NK-92 (cell line): ENCODE measurements around the gene HPCAL4.

Source experiments
- DNase-seq: peaks from one replicate; lab custom pipeline; 2025; ENCODE audit not compliant: unreplicated experiment; lab: John Stamatoyannopoulos, UW

The HPCAL4 gene

DNA sequence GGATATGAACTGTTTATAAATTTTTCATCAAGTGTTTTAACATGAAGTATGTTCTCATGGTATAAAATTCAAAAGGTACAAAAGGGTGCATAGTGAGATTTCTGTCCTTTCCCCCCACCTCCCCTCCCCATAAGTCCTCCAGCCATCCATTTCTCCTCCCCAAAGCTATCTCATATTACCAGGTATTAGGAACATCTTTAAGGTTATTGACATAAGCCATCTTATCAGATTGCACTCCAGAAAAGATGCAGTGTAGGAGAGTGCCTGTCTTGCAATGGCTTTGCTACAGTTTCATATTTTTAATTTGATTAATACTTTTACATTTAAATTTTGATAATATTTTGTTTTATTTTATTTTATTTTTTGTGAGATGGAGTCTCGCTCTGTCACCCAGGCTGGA, 13.5 kb upstream of the HPCAL4 start:
- DNase-seq, result no peak

DNA sequence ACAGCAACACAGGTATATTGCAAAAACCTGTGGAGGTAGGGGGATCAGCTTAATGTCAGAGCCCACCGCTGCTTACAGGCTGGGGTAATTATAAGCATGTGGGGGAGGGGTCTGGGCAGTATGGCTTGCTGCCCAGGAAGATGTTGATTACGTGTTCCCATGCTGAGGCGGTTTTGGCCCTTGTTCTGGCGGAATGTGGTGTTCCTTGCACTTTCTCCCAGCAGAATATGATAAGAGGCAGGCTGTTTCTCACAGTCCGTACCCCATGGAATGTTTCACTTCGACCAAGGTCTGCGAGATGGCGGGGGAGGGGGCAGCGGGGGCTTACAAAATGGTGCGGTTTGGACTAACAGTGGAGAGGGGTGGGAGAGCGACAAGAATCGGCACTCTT, 9.8 kb upstream of the HPCAL4 start:
- no peak for DNase-seq

DNA sequence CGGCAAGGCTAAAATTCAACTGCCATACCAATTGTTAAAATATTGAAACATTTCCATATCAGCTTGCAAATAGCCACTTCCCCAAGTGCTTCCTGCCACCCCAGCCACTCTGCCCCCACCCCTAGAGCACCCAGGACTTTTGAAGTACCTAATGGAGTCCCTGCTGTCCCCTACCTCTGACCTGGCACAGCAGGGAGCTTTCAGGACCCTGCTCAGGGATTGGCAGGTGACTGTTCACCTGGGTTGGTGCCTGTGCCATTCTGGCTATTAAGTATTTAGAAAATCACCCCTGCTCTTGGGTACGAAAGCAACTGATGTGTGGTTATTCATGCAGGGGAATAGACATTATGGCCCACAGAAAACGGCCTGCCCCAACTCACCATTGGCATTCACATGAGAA, 9.1 kb upstream of the HPCAL4 start:
- no peak for DNase-seq

DNA sequence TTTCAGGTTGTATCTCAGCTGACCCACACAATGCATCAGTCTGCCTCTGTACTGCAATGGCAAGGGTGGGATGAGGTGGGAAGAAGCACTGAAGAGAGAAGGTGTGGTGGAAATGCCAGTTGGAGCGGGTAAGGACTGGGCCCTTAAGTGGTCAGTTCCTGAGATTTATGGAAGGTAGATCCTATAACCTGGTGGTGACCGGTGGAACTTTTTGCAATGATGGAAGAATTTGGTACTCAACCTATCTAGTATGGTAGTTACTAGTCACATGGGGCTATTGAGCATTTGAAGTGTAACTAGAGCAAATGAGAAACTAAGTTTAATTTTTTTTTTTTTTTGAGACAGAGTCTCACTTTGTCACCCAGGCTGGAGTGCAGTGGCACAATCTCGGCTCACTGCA, 8.2 kb upstream of the HPCAL4 start:
- no peak for DNase-seq

DNA sequence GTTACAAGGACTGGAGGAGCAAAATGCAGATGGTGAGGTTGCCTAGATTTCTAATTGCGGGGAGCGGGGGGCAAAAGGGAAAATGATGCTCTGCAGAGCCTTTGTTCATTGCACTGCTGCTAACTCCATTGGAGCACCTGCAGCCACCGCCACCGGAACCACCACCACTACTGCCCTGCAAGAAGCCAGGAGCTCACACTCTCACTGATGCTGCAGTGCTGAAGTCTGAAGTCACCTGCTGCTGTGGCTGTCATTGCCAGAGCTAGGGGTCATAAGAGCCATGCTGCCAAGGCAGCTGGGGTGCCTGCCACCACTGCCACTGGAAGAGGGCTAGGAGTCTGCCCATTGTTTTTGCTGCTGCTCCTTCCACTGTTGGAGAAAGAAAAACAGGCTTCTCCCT, 7.3 kb upstream of the HPCAL4 start:
- no peak for DNase-seq

DNA sequence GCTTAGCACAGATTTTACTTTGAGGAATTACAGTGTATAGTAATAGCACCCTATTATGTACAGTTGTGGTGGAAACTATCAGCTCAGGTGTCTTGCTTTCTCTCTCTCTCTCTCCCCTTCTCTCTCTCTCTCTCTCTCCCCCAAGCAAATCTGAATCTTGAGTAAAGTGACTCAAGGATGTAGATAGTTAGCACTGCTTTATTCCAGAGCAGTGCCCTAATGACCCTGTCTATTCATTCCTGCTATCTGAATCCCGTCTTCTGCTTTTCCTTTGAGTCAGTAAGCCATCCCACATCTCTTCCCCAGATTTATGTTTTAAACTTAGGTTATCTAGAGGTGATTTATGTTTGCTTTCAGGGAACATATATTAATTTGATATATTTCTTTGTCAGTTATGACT, 5.2 kb upstream of the HPCAL4 start:
- no peak for DNase-seq

DNA sequence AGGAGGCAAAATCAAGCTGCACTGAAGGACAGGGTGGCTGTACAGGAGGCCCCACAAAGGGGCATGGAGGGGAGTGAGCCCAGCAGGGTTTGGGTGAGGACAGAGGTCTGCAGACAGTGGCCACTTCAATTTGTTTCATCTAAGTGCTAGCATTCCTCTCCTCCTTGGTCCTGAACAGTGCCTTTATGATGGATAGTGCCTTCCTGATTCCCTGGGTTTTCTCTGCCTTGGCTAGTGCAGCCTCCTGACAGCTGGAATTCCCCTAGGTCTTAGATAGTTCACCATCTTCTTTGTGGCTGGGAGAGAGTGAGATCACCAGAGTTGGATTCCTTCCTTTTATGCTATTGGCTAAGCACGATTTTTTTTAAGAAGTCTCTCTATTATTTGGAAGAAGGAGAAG, 3.8 kb upstream of the HPCAL4 start:
- no peak for DNase-seq

DNA sequence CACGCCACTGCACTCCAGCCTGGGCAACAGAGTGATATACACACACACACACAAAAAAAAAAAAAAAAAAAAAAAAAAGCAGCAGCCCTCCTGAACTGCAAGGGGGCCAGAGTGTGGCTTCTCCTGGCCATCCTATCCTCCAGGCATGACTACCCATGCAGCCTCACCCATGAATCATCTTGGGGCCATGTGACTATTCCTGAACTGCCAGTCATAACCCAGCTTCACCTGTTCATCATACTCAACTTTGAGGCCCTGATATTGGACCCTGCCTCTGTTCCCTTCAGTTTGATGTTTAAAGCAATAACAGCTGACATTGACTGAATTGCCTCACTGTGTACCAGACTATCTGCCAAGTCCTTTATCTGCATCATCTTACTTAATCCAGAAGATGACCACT, 2.8 kb upstream of the HPCAL4 start:
- no peak for DNase-seq

DNA sequence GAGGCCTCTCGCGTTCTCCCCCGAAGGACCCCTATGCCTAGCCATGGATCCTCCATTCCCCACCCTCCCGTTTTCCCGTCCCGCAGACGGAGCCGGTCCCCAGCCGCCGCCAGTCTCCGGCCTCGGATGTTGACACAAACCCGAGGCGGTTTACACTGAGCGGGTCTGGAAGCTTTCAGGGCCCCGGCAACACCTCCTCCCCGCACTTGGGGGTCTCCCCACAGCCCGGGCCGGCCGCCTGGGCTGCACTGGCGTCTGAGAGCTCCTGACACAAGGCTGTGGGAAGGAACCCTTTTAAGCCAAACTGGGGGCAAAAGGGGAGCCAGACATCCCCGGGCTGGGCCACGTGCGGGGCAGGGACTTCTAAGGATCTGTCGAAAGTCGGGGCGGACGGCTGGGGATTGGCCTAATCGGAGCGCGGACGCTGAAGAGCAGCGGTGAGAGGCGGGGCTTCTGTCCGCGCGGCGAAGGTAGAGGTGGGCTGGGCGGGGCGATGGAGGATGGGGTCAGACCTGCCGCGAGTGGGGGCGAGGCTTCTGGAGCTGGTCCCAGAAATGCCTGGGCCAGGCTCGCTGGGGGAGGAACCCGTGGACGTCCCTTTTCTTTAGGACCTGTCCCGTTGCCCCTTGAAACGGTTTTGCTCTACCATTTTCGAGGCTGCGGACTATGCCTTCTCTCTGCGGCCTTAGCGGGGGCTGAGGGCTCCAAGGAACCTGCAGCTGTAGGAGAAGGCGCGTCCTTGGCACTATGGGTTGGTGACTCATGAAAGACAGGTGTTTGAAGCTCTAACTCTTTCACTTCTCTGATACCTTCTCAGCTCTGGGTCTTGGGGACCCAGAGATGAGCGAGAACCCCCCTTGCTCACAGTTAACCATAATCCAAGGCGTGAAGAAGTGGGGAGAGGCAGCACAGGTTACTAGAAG, 1.2 kb upstream of the HPCAL4 start:
- no peak for DNase-seq

DNA sequence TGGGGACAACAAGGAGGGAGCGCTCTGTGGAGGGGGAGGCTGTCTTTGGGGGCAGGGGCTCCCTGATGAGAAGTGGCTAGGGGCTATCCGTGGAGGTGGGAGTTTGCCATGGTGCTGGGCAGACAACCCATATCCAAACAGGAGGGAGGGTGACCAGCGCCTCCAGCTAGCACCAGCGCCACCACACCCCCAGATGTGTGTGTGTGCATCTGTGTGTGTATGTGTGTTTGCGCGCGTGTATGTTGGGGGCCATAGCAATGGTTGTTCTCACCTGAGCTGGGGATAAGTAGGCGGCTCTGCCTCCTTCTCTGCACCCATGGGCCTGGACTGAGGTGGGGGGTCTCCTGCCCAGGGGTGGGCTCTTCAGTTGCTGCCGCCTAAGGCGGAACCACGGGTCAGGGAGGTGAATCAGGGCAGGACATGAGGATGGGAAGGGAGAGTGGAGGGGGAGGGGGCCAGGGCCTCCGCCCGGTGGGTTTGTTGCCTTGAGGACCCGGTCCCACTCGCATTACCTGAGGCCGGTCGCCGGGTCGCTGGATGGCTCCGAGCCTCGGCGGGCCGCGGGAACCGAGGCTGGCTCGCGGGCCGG, 345 bp downstream of the HPCAL4 start:
- no peak for DNase-seq

DNA sequence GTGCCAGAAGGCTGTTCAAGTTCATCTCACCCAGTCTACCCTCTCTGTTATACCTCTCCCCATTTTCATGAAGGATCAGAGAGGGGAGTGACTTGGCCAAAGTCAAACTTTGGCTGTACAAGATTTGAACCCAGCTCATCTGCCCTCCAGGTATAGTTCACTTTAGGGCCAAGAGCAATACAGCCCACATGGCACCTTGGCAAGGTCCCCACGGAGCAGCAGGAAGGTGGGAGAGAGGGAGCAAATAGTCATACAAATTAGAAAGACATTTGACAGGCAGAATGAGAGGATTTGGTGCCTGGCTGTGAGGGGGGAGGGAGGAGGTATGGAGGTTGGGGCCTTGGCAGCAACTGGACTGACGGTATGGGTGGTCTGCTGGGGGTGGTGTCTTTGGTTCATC, 1.0 kb downstream of the HPCAL4 start:
- no peak for DNase-seq

DNA sequence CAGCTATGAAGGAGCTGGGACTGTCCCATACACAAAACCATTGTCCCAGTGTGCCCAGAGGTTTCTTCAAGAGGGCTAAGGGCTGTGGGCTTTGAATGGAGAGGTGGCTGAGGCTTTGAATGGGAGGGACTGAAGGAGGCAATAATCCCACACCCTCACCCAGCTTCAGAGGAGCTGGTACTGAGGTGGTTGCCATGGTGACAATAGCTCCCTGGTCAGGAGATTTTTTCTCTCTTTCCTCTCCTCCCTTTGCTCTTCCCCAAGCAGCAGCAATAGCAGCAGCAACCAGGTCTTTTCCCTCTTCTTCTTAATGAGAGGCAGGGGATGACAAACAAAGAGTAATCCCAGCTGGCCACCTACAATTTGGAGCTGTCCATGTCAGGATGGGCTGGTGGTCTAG, 1.6 kb downstream of the HPCAL4 start:
- no peak for DNase-seq

DNA sequence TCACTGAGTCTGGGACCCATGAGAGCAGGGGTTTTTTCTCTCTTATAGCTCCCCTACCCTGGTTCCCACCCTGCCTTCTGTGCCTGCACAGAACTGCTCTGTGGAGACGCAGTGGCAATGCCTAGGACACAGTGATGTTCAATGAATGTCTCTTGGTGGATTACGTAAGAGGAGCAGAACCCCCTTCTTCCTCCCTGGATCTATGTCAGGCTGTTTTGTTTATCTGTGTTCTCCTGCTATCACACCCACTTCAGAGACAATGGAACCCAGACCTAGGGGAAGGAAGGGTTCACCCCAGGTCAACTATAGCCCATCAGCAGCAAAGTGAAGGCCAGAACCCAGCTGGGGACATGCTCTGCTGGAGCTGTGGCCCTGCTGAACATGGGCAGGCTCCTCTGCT, 2.0 kb downstream of the HPCAL4 start:
- DNase-seq, result no peak

DNA sequence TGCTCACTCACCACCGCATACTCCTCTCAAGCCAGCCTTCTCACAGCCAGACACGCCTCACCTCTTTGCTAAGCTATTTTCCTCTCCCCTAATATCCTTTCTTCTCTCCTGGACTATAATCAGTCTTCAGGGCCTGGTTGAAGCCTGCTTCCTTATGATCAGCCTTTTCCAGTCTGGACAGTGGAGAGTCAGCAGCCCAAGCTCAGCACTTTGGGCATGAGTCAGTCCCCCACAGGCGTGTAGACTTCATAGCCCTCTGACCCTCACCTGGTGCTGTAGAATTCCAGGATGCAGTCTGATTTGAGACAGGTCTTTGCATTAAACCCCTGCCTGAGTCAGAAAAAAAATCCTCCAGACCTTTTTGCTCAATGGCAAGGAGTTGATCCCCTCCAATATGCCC, 2.5 kb downstream of the HPCAL4 start:
- DNase-seq, result no peak

DNA sequence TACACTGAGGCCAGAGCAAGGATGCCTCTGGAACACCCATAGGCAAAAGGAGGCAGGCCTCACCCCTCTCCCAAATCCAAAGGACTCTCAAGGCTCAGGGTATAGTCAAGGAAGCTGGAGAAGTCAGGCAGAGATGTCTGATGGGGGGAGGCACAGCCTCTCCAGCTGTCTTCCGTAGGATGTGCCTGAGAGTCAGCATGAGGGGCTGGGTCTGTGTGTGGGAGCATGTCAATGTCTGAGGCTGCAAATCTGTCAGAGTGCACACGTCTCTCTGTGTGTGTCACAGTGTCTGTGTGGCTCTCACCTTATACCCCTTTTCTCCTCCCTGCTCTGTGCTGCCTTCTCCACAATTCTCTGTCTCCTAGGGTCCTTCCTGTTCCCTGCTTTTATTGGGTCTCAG, 4.0 kb downstream of the HPCAL4 start:
- DNase-seq, result no peak

DNA sequence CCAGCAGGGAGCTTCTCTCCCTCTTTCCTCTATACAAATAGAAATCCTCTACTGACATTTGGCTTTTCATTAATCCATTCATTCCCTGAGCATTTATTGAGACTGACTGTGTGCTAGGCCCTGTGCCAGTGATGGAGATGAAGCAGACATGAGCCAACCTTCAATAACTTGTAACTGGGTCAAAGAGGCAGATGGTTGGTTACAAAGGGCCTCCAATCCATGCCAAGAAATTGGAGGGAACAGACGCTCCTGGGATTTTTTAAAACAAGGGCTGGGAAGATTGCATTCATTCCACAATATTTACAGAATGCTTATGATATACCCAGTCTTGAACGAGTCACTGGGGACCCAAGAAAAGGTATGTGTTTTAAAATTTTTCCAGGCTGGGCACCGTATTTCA, 6.2 kb downstream of the HPCAL4 start:
- DNase-seq, result no peak

DNA sequence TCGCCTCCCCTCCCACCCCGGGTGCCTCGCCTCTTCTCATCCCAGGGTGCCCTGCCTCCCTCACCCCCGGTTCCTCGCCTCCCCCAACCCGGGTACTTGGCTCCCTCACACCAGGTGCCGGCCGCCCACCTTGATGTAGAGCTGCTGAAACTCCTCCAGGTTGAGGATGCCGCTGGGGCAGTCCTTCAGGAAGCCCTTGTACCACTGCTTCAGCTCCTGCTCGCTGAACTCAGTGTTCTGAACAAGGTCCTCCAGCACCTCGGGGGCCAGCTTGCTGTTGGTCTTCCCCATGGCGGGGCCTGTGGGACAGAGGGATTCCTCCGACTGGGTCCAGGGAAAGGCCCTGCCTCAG, 6.9 kb downstream of the HPCAL4 start:
- no peak for DNase-seq

DNA sequence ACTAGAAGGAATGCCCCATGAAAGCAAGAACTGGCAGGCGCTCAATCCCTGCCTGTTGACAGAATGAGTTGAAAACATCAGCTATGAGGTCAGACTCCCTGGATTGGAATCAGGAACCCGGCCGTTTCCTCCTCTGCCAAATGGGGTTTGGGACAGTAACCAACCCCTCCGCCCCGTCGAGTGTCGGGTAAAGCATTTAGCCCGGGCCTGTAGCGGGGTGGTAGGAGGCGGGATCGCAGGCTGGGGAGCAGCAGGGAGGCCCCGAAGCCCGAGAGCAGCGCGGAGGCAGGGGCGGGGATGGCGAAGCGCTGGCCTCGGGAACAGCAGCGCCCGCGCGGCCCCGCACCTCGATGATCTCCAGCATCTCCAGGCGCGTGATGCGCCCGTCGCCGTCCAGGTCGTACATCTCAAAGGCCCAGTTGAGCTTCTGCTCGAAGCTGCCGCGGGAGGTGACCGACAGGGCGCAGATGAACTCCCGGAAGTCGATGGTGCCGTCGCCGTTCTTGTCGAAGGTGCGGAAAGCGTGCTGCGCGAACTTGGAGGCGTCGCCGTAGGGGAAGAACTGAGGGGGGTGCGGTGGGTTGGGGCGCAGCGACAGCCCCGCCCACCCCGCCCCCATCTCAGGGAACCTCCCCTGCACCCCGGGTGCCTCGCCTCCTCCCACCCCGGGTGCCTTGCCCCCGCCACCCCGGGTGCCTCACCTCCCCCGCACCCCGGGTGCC, 7.5 kb downstream of the HPCAL4 start:
- no peak for DNase-seq

DNA sequence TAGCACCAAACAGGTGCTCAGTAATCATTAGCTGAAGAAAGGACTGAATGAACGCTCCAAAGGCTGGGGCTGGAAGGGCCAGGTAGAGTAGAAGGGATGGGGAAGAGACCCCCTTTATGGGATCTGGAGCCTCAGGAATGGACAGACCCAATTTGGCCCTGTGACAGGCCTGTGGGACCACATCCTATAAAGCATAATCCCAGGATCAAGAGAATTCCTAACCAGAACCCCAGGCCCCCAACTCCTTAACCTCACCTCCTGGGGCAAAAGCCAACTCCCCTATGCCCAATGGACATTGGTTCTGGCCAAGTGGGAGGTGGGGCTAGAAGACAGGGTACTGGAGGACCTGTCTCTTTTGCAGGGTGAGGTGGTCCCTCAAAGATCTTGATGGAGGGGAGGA, 9.2 kb downstream of the HPCAL4 start:
- no peak for DNase-seq

DNA sequence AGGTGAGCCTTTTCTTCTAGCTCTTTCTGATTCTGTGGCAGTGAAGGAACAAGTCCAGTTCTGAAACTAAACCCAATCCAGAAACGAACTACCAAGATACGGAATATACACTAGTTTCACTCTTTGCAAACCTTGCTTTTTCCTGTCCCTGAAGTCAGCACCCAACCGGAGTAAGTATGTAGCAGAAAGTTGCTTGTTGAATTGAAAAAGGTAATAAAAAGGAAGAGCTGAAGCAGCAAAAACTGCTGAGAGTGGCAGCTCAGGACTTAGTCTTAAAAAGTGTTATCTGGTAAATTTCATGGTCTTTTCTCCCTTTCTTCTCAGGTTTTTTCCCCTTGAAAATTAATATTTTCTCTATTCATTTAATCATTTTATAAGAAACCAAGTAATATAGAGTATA, 9.9 kb downstream of the HPCAL4 start:
- no peak for DNase-seq

DNA sequence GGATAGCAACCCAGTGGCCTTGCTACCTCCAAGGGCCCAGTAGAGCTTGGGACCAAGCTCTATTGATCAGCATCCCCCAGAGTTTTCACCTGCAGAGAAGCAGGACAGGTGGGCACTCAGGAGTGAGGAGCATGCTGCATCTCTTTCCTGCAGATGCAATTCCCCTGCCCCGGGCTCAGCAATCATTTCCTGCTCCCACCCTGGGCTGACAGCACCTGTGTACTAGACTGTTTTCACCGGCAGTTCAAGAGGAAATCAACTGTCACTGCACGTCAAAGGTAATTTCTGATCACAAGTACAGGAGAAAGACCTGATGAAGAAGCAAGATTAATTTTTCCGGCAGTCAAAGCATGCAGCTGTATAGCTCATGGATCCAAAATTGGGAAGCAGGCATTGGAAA, 10.5 kb downstream of the HPCAL4 start:
- no peak for DNase-seq

DNA sequence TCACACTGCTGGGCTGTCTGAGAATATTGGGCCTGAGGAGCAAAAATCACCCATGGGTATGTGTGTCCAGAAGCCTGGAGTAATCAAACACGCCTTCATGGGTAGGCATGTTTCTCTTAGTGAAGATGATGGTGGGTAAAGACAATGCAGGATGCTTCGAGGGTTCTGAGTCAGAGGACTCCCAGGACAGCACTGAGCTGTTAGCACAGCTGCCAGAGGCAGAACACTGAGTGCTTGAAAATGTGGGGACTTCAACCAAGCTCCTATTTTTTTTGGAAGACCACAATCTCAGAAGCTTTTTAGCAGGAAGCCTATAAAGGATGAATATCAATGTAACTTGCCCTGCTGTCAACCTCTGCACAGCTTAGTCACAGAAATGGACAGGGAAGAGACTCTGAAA, 11.4 kb downstream of the HPCAL4 start:
- DNase-seq, result no peak
